B cell (primary cell): Measurements from ENCODE around the gene RAD21L1. TPM values are rescaled to one million over a fixed set of nuclear protein-coding genes. Genes with fewer than 3 reads are reported as not detected.

Source experiments
- ATAC-seq: fragments of 200-7000 bp; cut with Tn5 transposase; one replicate; pipeline ENCODE4 v1.10.0; 2021; ENCODE audit warnings: low read depth, mild to moderate bottlenecking, moderate number of reproducible peaks, moderate library complexity
- CTCF ChIA-PET: fragments of 350-600 bp; sonication (Branson Sonifier 250); formaldehyde crosslinking; loops from one replicate; lab custom pipeline; 2021; ENCODE audit warnings: antibody characterized with exemption, inconsistent platforms; lab: Charles Lee
- POLR2A ChIA-PET: fragments of 350-600 bp; sonication (Branson Sonifier 250); formaldehyde crosslinking; loops from one replicate; lab custom pipeline; 2021; ENCODE audit warnings: antibody characterized with exemption; lab: Charles Lee
- DNase-seq: peaks from one replicate; pipeline ENCODE4 v3.0.0; 2013
- H2AFZ ChIP-seq: 2 replicates; pipeline ENCODE4 v1.6.1; 2012; ENCODE audit warnings: mild to moderate bottlenecking, low read depth, low read length; ENCODE audit not compliant: insufficient read depth, poor library complexity, severe bottlenecking
- H3K27ac ChIP-seq, 2 donors: 1 replicate in 1 of 2; 2 replicates in 1 of 2; pipeline ENCODE4 v1.5.1; 2012 to 2013; ENCODE audit warnings: low read length in 2 of 2, mild to moderate bottlenecking in 2 of 2, moderate library complexity in 1 of 2
- H3K27me3 ChIP-seq, 4 experiments: fragments of 200-600 bp in 1 of 4; sonication (generic) in 1 of 4; replicated peaks in 1 of 4; 1 replicate in 2 of 4; 2 replicates in 2 of 4; pipeline versions ENCODE4 v1.6.1 to v1.7.0; 2013 to 2016; ENCODE audit warnings: low read length in 3 of 4, mild to moderate bottlenecking in 2 of 4, mixed read lengths in 1 of 4, moderate library complexity in 1 of 4; ENCODE audit not compliant: insufficient read depth in 4 of 4, control insufficient read depth in 3 of 4; ENCODE audit errors: control extremely low read depth in 1 of 4
- H3K36me3 ChIP-seq, 2 experiments: replicated peaks in 1 of 2; 1 replicate in 1 of 2; 2 replicates in 1 of 2; pipeline versions ENCODE4 v1.6.1 to v1.7.1; 2013; ENCODE audit warnings: low read length in 1 of 2; ENCODE audit not compliant: insufficient read depth in 2 of 2, control insufficient read depth in 1 of 2; ENCODE audit errors: control extremely low read depth in 1 of 2, extremely low read depth in 1 of 2
- H3K4me1 ChIP-seq, 2 donors: fragments of 200-600 bp in 1 of 2; sonication (generic) in 1 of 2; 1 replicate in 1 of 2; 2 replicates in 1 of 2; pipeline versions ENCODE4 v1.5.1 to v1.6.1; 2013 to 2017; ENCODE audit warnings: low read length in 2 of 2; ENCODE audit not compliant: control insufficient read depth in 2 of 2, insufficient read depth in 2 of 2
- H3K4me2 ChIP-seq: replicated peaks from 2 replicates; pipeline ENCODE3; 2012; ENCODE audit warnings: mild to moderate bottlenecking, low read depth, low read length; ENCODE audit not compliant: poor library complexity, severe bottlenecking
- H3K4me3 ChIP-seq, 5 experiments: fragments of 200-600 bp in 1 of 5; sonication (generic) in 1 of 5; 1 replicate in 3 of 5; 2 replicates in 2 of 5; pipeline versions ENCODE4 v1.5.1 to v1.7.0; 2011 to 2016; ENCODE audit warnings: low read length in 4 of 5, mild to moderate bottlenecking in 4 of 5, low read depth in 2 of 5, control low read depth in 1 of 5, moderate library complexity in 1 of 5; ENCODE audit not compliant: insufficient read depth in 1 of 5; ENCODE audit errors: control extremely low read depth in 1 of 5, extremely low read depth in 1 of 5
- H3K79me2 ChIP-seq: fragments of 200-600 bp; sonication (generic); one replicate; pipeline ENCODE4 v1.6.0; 2016; ENCODE audit warnings: low read length; ENCODE audit not compliant: control insufficient read depth, insufficient read depth
- H3K9ac ChIP-seq: fragments of 200-600 bp; sonication (generic); 2 replicates; pipeline ENCODE4 v1.6.1; 2017; ENCODE audit warnings: mild to moderate bottlenecking, low read length, moderate library complexity
- H3K9me3 ChIP-seq, 3 donors: one replicate each; pipeline versions ENCODE4 v1.6.1 to v1.7.1; 2013; ENCODE audit warnings: low read length in 2 of 3; ENCODE audit not compliant: control insufficient read depth in 2 of 3, insufficient read depth in 1 of 3; ENCODE audit errors: control extremely low read depth in 1 of 3
- H4K20me1 ChIP-seq: 2 replicates; pipeline ENCODE4 v1.6.0; 2012; ENCODE audit warnings: mild to moderate bottlenecking, low read length; ENCODE audit not compliant: insufficient read depth, control insufficient read depth, poor library complexity, severe bottlenecking
- H3K27ac Mint-ChIP-seq: one replicate; pipeline ENCODE4 v1.8.0; 2021; ENCODE audit warnings: mixed read lengths
- H3K27me3 Mint-ChIP-seq: one replicate; pipeline ENCODE4 v1.8.0; 2021; ENCODE audit warnings: mixed read lengths
- H3K4me1 Mint-ChIP-seq: one replicate; pipeline ENCODE4 v1.8.0; 2021; ENCODE audit warnings: mixed read lengths
- H3K4me3 Mint-ChIP-seq: one replicate; pipeline ENCODE4 v1.8.0; 2021; ENCODE audit warnings: mixed read lengths
- H3K9me3 Mint-ChIP-seq: one replicate; pipeline ENCODE4 v1.8.0; 2022; ENCODE audit warnings: mixed read lengths; ENCODE audit not compliant: insufficient read depth
- CTCF ChIP-seq: fragments of 200-600 bp; IDR thresholded peaks from one replicate; pipeline ENCODE4 v1.8.0; 2022; ENCODE audit warnings: antibody characterized with exemption, mild to moderate bottlenecking
- EZH2 ChIP-seq: IDR thresholded peaks from 2 replicates; pipeline ENCODE4 v1.6.1; 2012; ENCODE audit warnings: borderline replicate concordance, low read depth, mild to moderate bottlenecking, moderate library complexity, low read length; ENCODE audit not compliant: insufficient read depth, poor library complexity, severe bottlenecking
- WGBS: methylation state at CpG from one replicate; pipeline ENCODE4 v1.1.5; 2013; ENCODE audit warnings: missing lambda C conversion rate; ENCODE audit not compliant: insufficient coverage; 5-methylcytosine and 5-hydroxymethylcytosine counted together
- intact Hi-C: fragments of 100-400 bp; cut with micrococcal nuclease; formaldehyde crosslinking; loops from one replicate; pipeline ENCODE4 v1.10.0; 2022
- polyA plus RNA-seq: library from polyadenylated mRNA; depleted of rRNA; stranded (reverse); fragments of >200 nt; gene quantifications from 2 replicates; pipeline ENCODE4 v1.2.3, GENCODE V29; 2012
- total RNA-seq, 2 donors: library from RNA; stranded (reverse); fragments of 120-200 nt in 1 of 2; gene quantifications; 1 replicate in 1 of 2; 2 replicates in 1 of 2; pipeline versions ENCODE4 v1.2.3 to v1.2.4, GENCODE V29; 2013 to 2022

RAD21L1 gene
- total and polyA plus RNA-seq, 2 donors (not counting 1 experiment from before 2014, with no cell fraction given) = not detected

- intact Hi-C loops = loop anchor here (5.0 kb wide), 1 partner anchor 258 kb away; no protein-coding TSS in a partner anchor
- H3K4me3 ChIP-seq = no peak overlapping the region
- POLR2A ChIA-PET = no interaction called here
- Mint-ChIP-seq H3K9me3 (no peaks in the 10 kb centered on the region), H3K4me1 (peaks cover 3% of the 10 kb centered on the region), H3K27me3 (peaks cover 52% of the 10 kb centered on the region), H3K4me3 (no peak overlapping the region), H3K27ac (no peak overlapping the region)
- H3K27me3 ChIP-seq = peaks cover 0 to 12% (median 9%) of the 10 kb centered on the region in 4 experiments
- H3K9me3 ChIP-seq = no peaks in the 10 kb centered on the region
- no peak overlapping the region for H2AFZ ChIP-seq
- CTCF ChIA-PET = interaction anchor here (0.6 kb wide), 1 partner anchor 396 kb away, joined by 3 read pairs; no protein-coding TSS in a partner anchor
- WGBS = 88% methylated on average over 3 of the region's 4 CpGs
- ATAC-seq = no peak
- H4K20me1 ChIP-seq = no peaks in the 10 kb centered on the region
- no peaks in the 10 kb centered on the region for H3K79me2 ChIP-seq
- no peak overlapping the region for H3K9ac ChIP-seq
- H3K4me1 ChIP-seq = peaks cover 0 to 3% of the 10 kb centered on the region in 2 donors
- DNase-seq = no peak
- no peaks in the 10 kb centered on the region for H3K36me3 ChIP-seq
- H3K27ac ChIP-seq = no peak overlapping the region
- no peak overlapping the region for H3K4me2 ChIP-seq
- TF ChIP-seq CTCF (no peak), EZH2 (no peak)
Observed at GRCh38 chr20:1214838-1215261, 11.0 kb upstream of the RAD21L1 start.

- TF ChIP-seq CTCF (no peak), EZH2 (no peak)
- WGBS = 86% methylated on average over 1 of the region's 11 CpGs
- Histone ChIP-seq H2AFZ (no peak overlapping the region), H3K79me2 (no peaks in the 10 kb centered on the region), H4K20me1 (no peaks in the 10 kb centered on the region), H3K27me3 (peaks cover 0 to 12% (median 8%) of the 10 kb centered on the region in 4 experiments), H3K36me3 (no peaks in the 10 kb centered on the region), H3K4me1 (peaks cover 0 to 3% of the 10 kb centered on the region in 2 donors), H3K4me3 (no peak overlapping the region), H3K9me3 (no peaks in the 10 kb centered on the region), H3K27ac (no peak overlapping the region), H3K4me2 (no peak overlapping the region), H3K9ac (no peak overlapping the region)
- ChIA-PET POLR2A (no interaction called here), CTCF (interaction anchor here (0.6 kb wide), 1 partner anchor 397 kb away, joined by 3 read pairs; no protein-coding TSS in a partner anchor)
- no peak for DNase-seq
- no peak for ATAC-seq
- Mint-ChIP-seq H3K27me3 (peaks cover 46% of the 10 kb centered on the region), H3K4me1 (peaks cover 3% of the 10 kb centered on the region), H3K4me3 (no peak overlapping the region), H3K9me3 (no peaks in the 10 kb centered on the region), H3K27ac (no peak overlapping the region)
- intact Hi-C loops = no loop called here
Observed at GRCh38 chr20:1215386-1216170, 10.3 kb upstream of the RAD21L1 start.
